GM12873 (cell line): Measurements from ENCODE around the gene PARVB.

ENCODE experiments used
- CTCF ChIP-seq: IDR thresholded peaks from 2 replicates; pipeline ENCODE4 v1.5.1; 2012; ENCODE audit warnings: low read depth, mild to moderate bottlenecking, moderate library complexity, low read length, control low read depth; ENCODE audit not compliant: insufficient read depth; ENCODE audit errors: missing control alignments

Gene PARVB

DNA sequence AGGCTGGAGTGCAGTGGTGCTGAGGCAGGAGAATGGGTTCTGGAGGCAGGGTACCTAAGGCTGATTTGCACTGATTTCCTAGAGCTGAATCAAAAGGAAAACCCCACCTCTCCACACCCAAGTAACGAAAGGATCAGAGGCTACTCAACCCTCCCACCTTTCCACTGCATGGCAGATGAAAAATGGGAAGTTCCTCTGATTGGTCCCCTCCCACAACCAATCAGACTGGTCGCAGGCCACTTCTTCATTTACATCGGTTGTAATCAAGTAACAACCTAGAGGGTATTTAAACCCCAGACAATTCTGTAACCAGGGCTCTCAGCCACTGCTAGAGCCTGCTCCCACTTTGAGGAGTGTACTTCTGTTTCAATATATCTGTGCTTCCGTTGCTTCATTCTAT is 18.6 kb upstream of the PARVB start:
- TF ChIP-seq CTCF, result no peak

DNA sequence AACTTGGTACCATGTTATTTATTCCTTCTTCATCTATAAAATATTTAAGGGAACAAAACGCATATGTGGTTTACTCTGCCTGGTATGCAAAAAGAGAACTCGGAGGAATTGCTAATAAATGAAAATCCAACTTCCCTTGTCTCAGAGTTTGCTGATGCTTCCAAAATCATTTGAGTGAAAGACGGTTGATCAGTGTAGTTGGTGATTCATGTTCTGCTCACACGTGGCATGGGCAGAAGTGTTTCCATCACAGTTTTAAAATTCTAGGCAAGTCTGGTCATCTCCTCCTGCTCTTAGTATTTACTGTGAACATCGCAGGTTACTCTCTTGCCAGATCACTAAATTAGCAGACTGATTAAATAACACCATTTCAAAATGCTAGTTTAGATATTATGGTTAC is 11.9 kb upstream of the PARVB start:
- TF ChIP-seq CTCF, result no peak

GRCh38 chr22:44012591-44012990 is 11.5 kb upstream of the PARVB start:
- no peak for TF ChIP-seq CTCF

DNA sequence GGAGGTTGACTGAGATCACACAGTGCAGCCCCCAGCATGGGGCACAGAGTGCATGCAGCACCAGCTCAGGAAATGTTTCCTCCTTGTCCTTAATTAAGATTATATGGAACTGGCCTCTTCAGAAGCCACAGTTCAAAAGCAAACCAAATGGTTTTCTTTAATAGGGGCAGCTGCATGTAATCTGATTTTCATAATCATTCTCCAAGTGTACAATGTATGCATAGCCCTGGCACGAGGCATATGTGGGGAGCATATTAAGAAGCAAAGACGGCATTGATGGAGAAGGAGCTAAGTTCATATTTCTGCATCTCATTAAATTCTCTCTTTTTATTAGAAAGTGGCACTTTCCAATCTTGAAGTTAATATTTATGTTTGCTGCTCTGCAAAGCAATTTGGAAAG is 9.9 kb upstream of the PARVB start:
- no peak for TF ChIP-seq CTCF

- TF ChIP-seq CTCF, result no peak
These were observed 5.5 kb upstream of the PARVB start for GRCh38 chr22:44018594-44018993.

- TF ChIP-seq CTCF, result no peak
These were observed 4.7 kb upstream of the PARVB start for GRCh38 chr22:44019416-44019815.

GRCh38 chr22:44019846-44020245 is 4.3 kb upstream of the PARVB start:
- no peak for TF ChIP-seq CTCF

DNA sequence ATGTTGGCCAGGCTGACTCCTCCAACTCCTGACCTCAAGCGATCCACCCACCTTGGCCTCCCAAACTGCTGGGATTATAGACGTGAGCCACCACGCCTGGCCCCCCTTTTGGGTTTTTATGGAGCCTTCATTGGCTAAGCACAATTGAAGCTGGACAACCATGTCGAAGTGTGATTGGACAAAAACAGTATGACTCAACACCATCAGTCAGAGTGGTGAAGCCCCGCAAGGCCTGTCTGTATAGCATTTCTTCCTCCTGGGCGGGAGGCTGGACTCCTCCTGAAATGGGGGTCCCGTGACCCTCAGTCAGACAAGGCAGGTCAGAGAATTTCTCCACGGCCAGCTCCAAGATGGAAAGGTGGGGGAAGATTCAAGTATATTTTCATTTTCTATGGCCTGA is 3.1 kb upstream of the PARVB start:
- TF ChIP-seq CTCF, result no peak
